Peyer's patch (tissue), 4 donors: ENCODE measurements around the gene DNAJB4. TPM values are rescaled to one million over a fixed set of nuclear protein-coding genes. Genes with fewer than 3 reads are reported as not detected.

Experiments used
- DNase-seq, 3 donors: peaks; one replicate each; pipeline ENCODE4 v3.0.0-alpha.2; 2017 to 2019
- H3K27ac ChIP-seq, 4 donors: fragments of 200-600 bp; sonication (generic); one replicate each; pipeline ENCODE4 v1.5.1; 2016 to 2019
- H3K27me3 ChIP-seq, 2 donors: fragments of 200-600 bp; sonication (generic); one replicate each; pipeline ENCODE4 v1.5.1; 2019
- H3K36me3 ChIP-seq, 3 donors: fragments of 200-600 bp; sonication (generic); one replicate each; pipeline ENCODE4 v1.5.1; 2016 to 2019
- H3K4me1 ChIP-seq, 4 donors: fragments of 200-600 bp; sonication (generic); one replicate each; pipeline ENCODE4 v1.5.1; 2016 to 2019
- H3K4me3 ChIP-seq, 4 donors: fragments of 200-600 bp; sonication (generic); 1 replicate in 3 of 4; 2 replicates in 1 of 4; pipeline ENCODE4 v1.5.1; 2016 to 2019; ENCODE audit warnings: mild to moderate bottlenecking in 1 of 4
- H3K9me3 ChIP-seq, 4 donors: fragments of 200-600 bp; sonication (generic); one replicate each; pipeline ENCODE4 v1.5.1; 2016 to 2019; ENCODE audit warnings: mild to moderate bottlenecking in 1 of 4
- CTCF ChIP-seq, 6 experiments: fragments of 450-650 bp in 4 of 6; fragments of 200-600 bp in 2 of 6; sonication (generic) in 1 of 6; IDR thresholded peaks; one replicate each; pipeline ENCODE4 v1.5.1; 2017 to 2019; ENCODE audit warnings: antibody characterized with exemption in 6 of 6, mild to moderate bottlenecking in 3 of 6, moderate library complexity in 1 of 6
- POLR2A ChIP-seq, 2 donors: fragments of 450-650 bp; IDR thresholded peaks; one replicate each; pipeline ENCODE4 v1.5.1; 2017; ENCODE audit warnings: antibody characterized with exemption in 2 of 2, mild to moderate bottlenecking in 2 of 2, moderate library complexity in 2 of 2
- total RNA-seq, 4 donors: library from RNA; depleted of rRNA; stranded (reverse); fragments of >200 nt; gene quantifications; one replicate each; pipeline ENCODE4 v1.1.0, GENCODE V29; 2016

DNAJB4 gene
- total RNA-seq, 4 donors from 2014 or later: 8.8 to 38.0 (median 13.4) TPM

DNA sequence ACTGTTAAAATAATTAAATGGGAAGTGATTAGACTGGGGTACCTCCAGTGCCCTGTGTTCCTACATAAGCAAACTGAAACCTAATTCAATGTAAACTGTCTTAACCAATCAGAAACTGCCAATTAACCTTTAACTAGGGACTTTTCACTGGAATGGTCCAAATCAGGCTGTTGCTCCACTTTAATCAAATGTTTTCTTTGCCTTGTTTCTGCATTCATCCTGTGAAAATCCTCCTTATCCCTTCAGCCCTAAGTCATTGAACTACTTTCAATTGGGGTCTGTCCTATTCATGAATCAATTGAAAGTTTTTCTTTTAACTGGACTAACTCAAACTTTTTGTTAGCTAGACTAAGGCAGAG lies 20.8 kb upstream of the DNAJB4 start:
- Histone ChIP-seq H3K4me3 (no peak overlapping the region), H3K27ac (peak overlapping the region in 1 of 4 donors; percentile 23), H3K27me3 (no peaks in the 10 kb centered on the region), H3K36me3 (no peaks in the 10 kb centered on the region), H3K9me3 (no peaks in the 10 kb centered on the region), H3K4me1 (peaks cover 0 to 7% (median 2%) of the 10 kb centered on the region in 4 donors)
- no peak for TF ChIP-seq CTCF (IDR thresholded peaks at IDR 0.05)
- no peak for TF ChIP-seq POLR2A (IDR thresholded peaks at IDR 0.05)
- no peak for DNase-seq

DNA sequence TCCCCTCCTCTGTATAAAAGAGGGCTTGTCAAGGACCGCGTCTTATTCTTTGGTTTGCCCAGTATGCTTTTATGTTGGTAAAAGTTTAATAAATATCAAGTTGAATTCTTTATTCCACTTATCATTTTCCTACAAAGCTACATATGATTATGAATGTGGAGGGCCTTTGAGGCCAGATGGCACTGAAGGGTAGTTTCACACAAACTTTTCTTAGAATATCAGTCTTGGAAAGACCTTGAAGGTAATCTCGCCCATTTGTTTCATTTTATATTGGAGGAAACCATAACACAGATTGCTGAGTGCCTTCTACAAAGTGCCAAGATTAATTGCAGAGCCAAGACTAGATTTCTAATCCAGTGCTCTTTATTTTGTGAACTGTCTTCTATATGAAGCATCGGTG lies 20.1 kb upstream of the DNAJB4 start:
- no peak overlapping the region for H3K4me3 ChIP-seq
- H3K9me3 ChIP-seq: no peaks in the 10 kb centered on the region
- peaks cover 0 to 7% (median 2%) of the 10 kb centered on the region in 4 donors for H3K4me1 ChIP-seq
- H3K27me3 ChIP-seq: no peaks in the 10 kb centered on the region
- no peaks in the 10 kb centered on the region for H3K36me3 ChIP-seq
- DNase-seq: no peak
- TF ChIP-seq POLR2A (IDR thresholded peaks at IDR 0.05) (no peak), CTCF (IDR thresholded peaks at IDR 0.05) (no peak)
- no peak overlapping the region for H3K27ac ChIP-seq

DNA sequence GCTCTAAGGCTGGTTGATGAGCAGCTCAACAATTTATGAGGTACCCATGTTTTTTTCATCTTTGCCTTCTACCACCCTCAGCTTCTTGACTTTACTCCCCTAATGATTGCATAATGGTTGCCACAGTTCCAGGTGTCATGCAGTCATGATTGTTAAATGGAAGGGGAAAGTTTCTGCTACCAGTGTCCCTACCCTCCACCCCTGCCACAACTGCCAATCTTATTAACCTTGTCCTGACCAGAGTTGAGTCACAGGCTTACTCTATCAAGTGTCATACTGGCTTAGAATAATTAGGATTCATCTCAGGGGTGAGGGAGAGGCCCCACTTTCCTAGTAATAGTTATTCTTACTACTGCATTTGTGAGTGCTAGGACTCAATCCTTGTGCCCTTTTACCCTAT lies 17.9 kb upstream of the DNAJB4 start:
- H3K27me3 ChIP-seq: no peaks in the 10 kb centered on the region
- no peak overlapping the region for H3K4me3 ChIP-seq
- no peaks in the 10 kb centered on the region for H3K36me3 ChIP-seq
- no peak for DNase-seq
- no peaks in the 10 kb centered on the region for H3K4me1 ChIP-seq
- H3K9me3 ChIP-seq: no peaks in the 10 kb centered on the region
- H3K27ac ChIP-seq: no peak overlapping the region
- no peak for TF ChIP-seq POLR2A (IDR thresholded peaks at IDR 0.05)
- TF ChIP-seq CTCF (IDR thresholded peaks at IDR 0.05): no peak

- H3K27ac ChIP-seq: no peak overlapping the region
- TF ChIP-seq POLR2A (IDR thresholded peaks at IDR 0.05) (no peak), CTCF (IDR thresholded peaks at IDR 0.05) (no peak)
- no peaks in the 10 kb centered on the region for H3K36me3 ChIP-seq
- no peaks in the 10 kb centered on the region for H3K9me3 ChIP-seq
- DNase-seq: no peak
- H3K4me1 ChIP-seq: no peaks in the 10 kb centered on the region
- H3K27me3 ChIP-seq: no peaks in the 10 kb centered on the region
- H3K4me3 ChIP-seq: no peak overlapping the region
Observed at GRCh38 chr1:77987919-77988318, 16.8 kb upstream of the DNAJB4 start.

DNA sequence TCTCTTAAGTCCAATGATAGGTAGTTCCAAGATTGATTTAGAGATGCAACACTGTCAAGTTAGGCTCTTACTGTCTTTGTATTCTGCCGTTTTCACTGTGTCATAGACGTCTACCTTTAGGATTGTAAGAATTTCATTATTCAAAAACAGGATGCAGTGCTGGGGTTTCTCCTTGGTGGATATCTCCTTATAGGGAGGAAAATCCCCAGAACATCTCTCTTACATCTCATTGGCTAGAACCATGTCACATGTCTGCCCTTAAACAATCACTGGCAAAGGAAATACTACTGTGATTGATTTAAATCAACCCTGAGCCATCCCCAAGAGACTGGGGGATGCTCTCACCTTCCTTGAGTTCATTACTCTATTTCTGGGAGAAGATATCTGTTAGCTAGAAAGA lies 15.0 kb upstream of the DNAJB4 start:
- no peak for DNase-seq
- H3K4me1 ChIP-seq: no peaks in the 10 kb centered on the region
- H3K36me3 ChIP-seq: no peaks in the 10 kb centered on the region
- no peak overlapping the region for H3K4me3 ChIP-seq
- TF ChIP-seq POLR2A (IDR thresholded peaks at IDR 0.05) (no peak), CTCF (IDR thresholded peaks at IDR 0.05) (no peak)
- H3K27me3 ChIP-seq: no peaks in the 10 kb centered on the region
- H3K9me3 ChIP-seq: no peaks in the 10 kb centered on the region
- H3K27ac ChIP-seq: no peak overlapping the region

DNA sequence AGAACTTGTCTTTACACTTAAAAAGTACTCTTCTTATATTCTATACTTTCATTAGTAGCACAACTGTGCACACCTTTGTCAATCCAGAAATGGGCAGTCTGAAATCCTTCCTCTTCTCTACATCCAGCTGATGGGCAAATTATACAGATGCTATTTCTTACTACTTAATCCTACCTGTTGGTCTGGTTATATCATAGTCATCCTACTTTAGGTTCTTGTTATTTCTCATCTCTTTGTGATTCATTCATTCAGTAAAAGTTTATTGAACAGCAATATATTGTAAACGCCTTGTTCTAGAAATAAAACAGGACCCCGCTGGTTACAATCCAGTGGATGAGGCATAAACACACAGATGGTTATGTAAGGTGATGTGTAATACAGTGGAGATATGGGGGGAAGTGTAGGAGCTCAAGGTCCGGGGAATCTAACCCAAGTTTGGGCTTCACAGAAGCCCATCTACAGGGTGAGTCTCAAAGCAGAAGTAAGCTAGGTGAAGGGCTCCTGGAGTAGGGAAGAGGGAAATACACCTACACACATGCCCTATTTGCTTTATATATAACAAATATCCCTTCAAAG lies 14.0 kb upstream of the DNAJB4 start:
- no peaks in the 10 kb centered on the region for H3K9me3 ChIP-seq
- TF ChIP-seq CTCF (IDR thresholded peaks at IDR 0.05): no peak
- no peak for TF ChIP-seq POLR2A (IDR thresholded peaks at IDR 0.05)
- no peak overlapping the region for H3K4me3 ChIP-seq
- no peaks in the 10 kb centered on the region for H3K27me3 ChIP-seq
- H3K4me1 ChIP-seq: no peaks in the 10 kb centered on the region
- no peak overlapping the region for H3K27ac ChIP-seq
- no peaks in the 10 kb centered on the region for H3K36me3 ChIP-seq
- no peak for DNase-seq
